Gastroesophageal sphincter (tissue), 4 donors: ENCODE data around the gene TMEM31. TPM values are rescaled to one million over a fixed set of nuclear protein-coding genes. Genes with fewer than 3 reads are reported as not detected.

Source experiments
- ATAC-seq: fragments of 150-250 bp; one replicate; pipeline ENCODE4 v1.9.1; 2016; ENCODE audit warnings: mild to moderate bottlenecking, moderate library complexity
- H3K27ac ChIP-seq, 4 donors: fragments of 200-600 bp; sonication (generic) in 3 of 4; 1 replicate in 3 of 4; 2 replicates in 1 of 4; pipeline ENCODE4 v1.5.1; 2016 to 2019
- H3K27me3 ChIP-seq: fragments of 200-600 bp; sonication (generic); one replicate; pipeline ENCODE4 v1.5.1; 2019
- H3K36me3 ChIP-seq, 2 donors: fragments of 200-600 bp; sonication (generic); one replicate each; pipeline ENCODE4 v1.5.1; 2019; ENCODE audit warnings: control low read depth in 1 of 2
- H3K4me1 ChIP-seq, 3 donors: fragments of 200-600 bp; sonication (generic); 1 replicate in 2 of 3; 2 replicates in 1 of 3; pipeline ENCODE4 v1.5.1; 2016 to 2019; ENCODE audit warnings: control low read depth in 2 of 3
- H3K4me3 ChIP-seq, 2 donors: fragments of 200-600 bp; sonication (generic); one replicate each; pipeline ENCODE4 v1.5.1; 2019; ENCODE audit warnings: mild to moderate bottlenecking in 1 of 2, moderate library complexity in 1 of 2
- H3K9me3 ChIP-seq, 3 donors: fragments of 200-600 bp; sonication (generic); one replicate each; pipeline ENCODE4 v1.5.1; 2017 to 2019; ENCODE audit warnings: control low read depth in 2 of 3
- EP300 ChIP-seq: sonication (generic); formaldehyde crosslinking; IDR thresholded peaks from one replicate; pipeline ENCODE4 v1.6.1; 2017; ENCODE audit warnings: antibody characterized with exemption, mild to moderate bottlenecking
- POLR2A ChIP-seq, 2 donors: fragments of 450-650 bp; IDR thresholded peaks; one replicate each; pipeline ENCODE4 v1.6.1; 2017; ENCODE audit warnings: antibody characterized with exemption in 2 of 2, mild to moderate bottlenecking in 2 of 2, moderate library complexity in 1 of 2
- POLR2AphosphoS5 ChIP-seq: sonication (generic); formaldehyde crosslinking; IDR thresholded peaks from one replicate; pipeline ENCODE4 v1.6.1; 2017; ENCODE audit warnings: antibody characterized with exemption
- WGBS, 2 donors: methylation state at CpG; one replicate each; pipeline ENCODE4 v1.1.5; 2018; ENCODE audit warnings: low coverage in 1 of 2; 5-methylcytosine and 5-hydroxymethylcytosine counted together
- total RNA-seq, 4 donors: library from RNA; depleted of rRNA; stranded (reverse); fragments of >200 nt; gene quantifications; one replicate each; pipeline ENCODE4 v1.1.0, GENCODE V29; 2016
- TF ChIP-seq, protein P1 (sequence below), 4 experiments: fragments of 200-600 bp in 2 of 4; fragments of 450-650 bp in 2 of 4; sonication (generic) in 1 of 4; IDR thresholded peaks; one replicate each; pipeline ENCODE4 v1.5.1; 2017 to 2019; ENCODE audit warnings: antibody characterized with exemption in 4 of 4, mild to moderate bottlenecking in 2 of 4, moderate library complexity in 2 of 4

TMEM31 gene
- total RNA-seq, 4 donors from 2014 or later = not detected

DNA sequence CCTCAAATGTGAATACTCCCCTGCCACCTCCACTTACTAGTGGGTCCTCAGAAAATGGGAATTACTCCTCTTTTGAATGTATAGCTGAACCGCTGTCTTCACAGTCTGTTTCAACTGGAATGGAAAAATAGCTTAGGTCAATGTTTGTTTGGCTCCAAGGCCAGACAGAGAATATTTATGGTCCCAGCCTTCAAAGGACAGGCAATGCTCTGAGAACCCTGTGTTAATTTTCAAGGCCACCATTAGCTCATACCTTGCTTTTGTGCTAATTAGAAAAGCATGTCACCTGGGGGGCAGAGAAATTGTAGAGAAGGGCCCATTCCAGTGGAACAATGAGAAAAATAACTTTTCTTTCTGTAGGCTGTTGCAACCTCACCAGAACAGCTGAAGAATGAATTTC, 19.6 kb upstream of the TMEM31 start:
- Histone ChIP-seq H3K4me1 (peaks cover 0 to 14% (median 0%) of the 10 kb centered on the region in 3 donors), H3K9me3 (no peaks in the 10 kb centered on the region), H3K36me3 (no peaks in the 10 kb centered on the region), H3K27ac (no peak overlapping the region), H3K4me3 (no peak overlapping the region), H3K27me3 (no peaks in the 10 kb centered on the region)
- no peak for ATAC-seq
- WGBS, 2 donors = 100% methylated on average over 1 of the region's 1 CpG; no CpG with 5 or more reads in 1 of the 2 donors
- TF ChIP-seq EP300 = no peak
- TF ChIP-seq POLR2AphosphoS5 = no peak
- TF ChIP-seq, protein P1, sequence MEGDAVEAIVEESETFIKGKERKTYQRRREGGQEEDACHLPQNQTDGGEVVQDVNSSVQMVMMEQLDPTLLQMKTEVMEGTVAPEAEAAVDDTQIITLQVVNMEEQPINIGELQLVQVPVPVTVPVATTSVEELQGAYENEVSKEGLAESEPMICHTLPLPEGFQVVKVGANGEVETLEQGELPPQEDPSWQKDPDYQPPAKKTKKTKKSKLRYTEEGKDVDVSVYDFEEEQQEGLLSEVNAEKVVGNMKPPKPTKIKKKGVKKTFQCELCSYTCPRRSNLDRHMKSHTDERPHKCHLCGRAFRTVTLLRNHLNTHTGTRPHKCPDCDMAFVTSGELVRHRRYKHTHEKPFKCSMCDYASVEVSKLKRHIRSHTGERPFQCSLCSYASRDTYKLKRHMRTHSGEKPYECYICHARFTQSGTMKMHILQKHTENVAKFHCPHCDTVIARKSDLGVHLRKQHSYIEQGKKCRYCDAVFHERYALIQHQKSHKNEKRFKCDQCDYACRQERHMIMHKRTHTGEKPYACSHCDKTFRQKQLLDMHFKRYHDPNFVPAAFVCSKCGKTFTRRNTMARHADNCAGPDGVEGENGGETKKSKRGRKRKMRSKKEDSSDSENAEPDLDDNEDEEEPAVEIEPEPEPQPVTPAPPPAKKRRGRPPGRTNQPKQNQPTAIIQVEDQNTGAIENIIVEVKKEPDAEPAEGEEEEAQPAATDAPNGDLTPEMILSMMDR (IDR thresholded peaks at IDR 0.05) = no peak

DNA sequence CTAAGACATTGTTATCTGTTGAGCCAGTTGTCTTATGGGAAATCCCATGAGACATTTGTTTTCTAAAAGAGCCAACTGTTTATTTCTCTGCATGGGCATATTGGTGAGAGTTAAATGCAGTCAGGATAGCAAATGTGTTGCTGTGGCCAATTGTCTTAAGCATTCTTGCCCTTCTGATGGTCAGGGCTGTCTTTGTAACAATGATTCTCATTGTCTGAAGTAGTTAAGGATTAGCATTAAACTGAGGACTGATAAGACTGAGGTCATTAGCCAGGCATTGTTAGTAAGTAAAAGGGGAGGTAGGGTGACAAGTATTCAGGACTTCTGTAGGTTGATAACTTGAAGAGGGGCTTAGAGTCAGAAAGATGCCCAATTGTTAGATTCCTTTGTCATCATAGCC, 13.0 kb upstream of the TMEM31 start:
- no peak for TF ChIP-seq EP300
- no peak for TF ChIP-seq POLR2A (IDR thresholded peaks at IDR 0.05)
- TF ChIP-seq, protein P1 (IDR thresholded peaks at IDR 0.05) = no peak
- no peak for TF ChIP-seq POLR2AphosphoS5
- Histone ChIP-seq H3K27ac (no peak overlapping the region), H3K36me3 (no peaks in the 10 kb centered on the region), H3K9me3 (no peaks in the 10 kb centered on the region), H3K27me3 (no peaks in the 10 kb centered on the region), H3K4me3 (no peak overlapping the region), H3K4me1 (no peaks in the 10 kb centered on the region)
- ATAC-seq = no peak

DNA sequence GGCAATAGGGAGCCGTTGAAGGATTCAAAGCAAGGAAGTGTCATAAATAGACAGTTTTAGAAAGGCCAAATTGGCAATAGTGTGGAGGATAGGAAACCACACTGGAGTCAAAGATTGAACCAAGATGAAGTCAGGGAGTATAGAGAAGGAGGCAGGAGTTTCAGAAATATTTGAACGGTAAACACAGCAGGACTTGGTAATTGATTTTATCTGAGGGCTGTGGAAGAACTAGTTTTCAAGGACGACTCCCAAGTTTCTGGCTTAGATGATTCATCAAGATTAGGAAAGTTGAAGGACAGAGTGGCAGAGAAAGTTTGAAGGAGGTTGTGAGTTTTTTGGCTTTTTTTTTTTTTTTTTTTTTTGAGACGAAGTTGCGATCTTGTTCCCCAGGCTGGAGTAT, 11.5 kb upstream of the TMEM31 start:
- no peaks in the 10 kb centered on the region for H3K9me3 ChIP-seq
- TF ChIP-seq, protein P1 (IDR thresholded peaks at IDR 0.05) = no peak

DNA sequence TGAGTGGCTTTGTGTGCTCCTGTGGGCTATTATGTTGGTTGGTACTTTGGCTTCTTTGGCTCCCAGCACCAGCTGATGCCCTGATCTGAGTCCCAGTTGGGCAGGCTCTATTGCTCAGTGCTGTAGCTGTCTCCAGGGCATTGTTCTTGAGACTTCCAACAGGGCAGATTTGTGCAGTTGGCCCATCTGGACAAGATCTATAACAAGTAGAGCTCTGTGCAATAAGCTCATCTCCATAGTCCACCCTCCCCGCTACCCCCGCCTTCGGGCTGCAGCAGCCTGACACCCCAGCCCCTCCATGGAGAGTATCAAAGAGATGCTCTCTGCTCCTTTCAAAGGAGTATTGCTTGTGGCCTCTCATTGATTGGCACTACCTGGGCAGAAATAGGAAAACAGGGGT, 5.8 kb upstream of the TMEM31 start:
- H3K4me3 ChIP-seq = no peak overlapping the region
- H3K4me1 ChIP-seq = no peaks in the 10 kb centered on the region
- TF ChIP-seq, protein P1 (IDR thresholded peaks at IDR 0.05) = no peak
- TF ChIP-seq POLR2AphosphoS5 = no peak
- no peak for TF ChIP-seq POLR2A (IDR thresholded peaks at IDR 0.05)
- TF ChIP-seq EP300 = no peak
- H3K27me3 ChIP-seq = no peaks in the 10 kb centered on the region
- WGBS, 2 donors = no CpG with 5 or more reads among the region's 3 CpGs
- no peaks in the 10 kb centered on the region for H3K36me3 ChIP-seq
- H3K9me3 ChIP-seq = no peaks in the 10 kb centered on the region
- H3K27ac ChIP-seq = no peak overlapping the region
- no peak for ATAC-seq

More for the DNA sequence above, 11.5 kb upstream of the TMEM31 start:
- no peak for ATAC-seq
- Histone ChIP-seq H3K27ac (no peak overlapping the region), H3K4me3 (no peak overlapping the region), H3K27me3 (no peaks in the 10 kb centered on the region), H3K36me3 (no peaks in the 10 kb centered on the region), H3K4me1 (no peaks in the 10 kb centered on the region)
- 70 to 75% methylated on average over 2 to 4 of the region's 5 CpGs for WGBS, 2 donors

DNA sequence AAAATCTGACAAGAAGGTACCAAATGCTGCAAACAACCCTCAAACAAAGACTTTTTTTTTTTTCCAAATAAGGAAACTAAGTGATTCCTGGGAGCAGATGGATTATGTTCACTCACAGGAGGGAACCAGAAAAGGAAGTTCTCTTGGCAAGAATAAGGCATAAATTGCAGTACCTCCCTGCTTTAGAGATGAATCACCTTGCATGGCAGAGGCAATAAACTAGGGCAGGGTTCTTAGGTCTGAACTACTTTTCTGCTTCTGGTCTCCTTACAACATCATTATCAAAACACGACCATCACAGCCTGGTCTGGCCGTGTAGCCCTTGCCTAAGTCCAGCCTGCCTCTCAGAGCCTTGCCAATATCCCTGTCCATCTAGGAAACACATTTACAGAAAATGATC, 6.3 kb downstream of the TMEM31 start:
- Histone ChIP-seq H3K36me3 (no peaks in the 10 kb centered on the region), H3K9me3 (no peaks in the 10 kb centered on the region), H3K4me3 (no peak overlapping the region), H3K27me3 (no peaks in the 10 kb centered on the region), H3K4me1 (no peaks in the 10 kb centered on the region), H3K27ac (peak overlapping the region in 3 of 4 donors; percentile 45 to 71 (median 70))
- peak; percentile 87 for ATAC-seq
- 20% methylated on average over 1 of the region's 2 CpGs; no CpG with 5 or more reads in 1 of the 2 donors for WGBS, 2 donors
- TF ChIP-seq POLR2AphosphoS5 (peak; percentile 51), EP300 (no peak), POLR2A (IDR thresholded peaks at IDR 0.05) (no peak)
- TF ChIP-seq, protein P1 (IDR thresholded peaks at IDR 0.05) = no peak
